Hematopoietic multipotent progenitor cell treated with erythropoietin and hydrocortisone succinate and interleukin-3 and kit ligand, for 15 days (in vitro differentiated cells): ENCODE results near the gene DNMT3B.
"Not testable (repeated sequence)": the region's sequence is repeated elsewhere in the genome, so short reads cannot be mapped to it uniquely, and the experiment has no call there.

Experiments used
- DNase-seq: peaks from one replicate; pipeline ENCODE4 v3.0.0-alpha.2; 2015; ENCODE audit warnings: low spot score

The DNMT3B gene

DNA sequence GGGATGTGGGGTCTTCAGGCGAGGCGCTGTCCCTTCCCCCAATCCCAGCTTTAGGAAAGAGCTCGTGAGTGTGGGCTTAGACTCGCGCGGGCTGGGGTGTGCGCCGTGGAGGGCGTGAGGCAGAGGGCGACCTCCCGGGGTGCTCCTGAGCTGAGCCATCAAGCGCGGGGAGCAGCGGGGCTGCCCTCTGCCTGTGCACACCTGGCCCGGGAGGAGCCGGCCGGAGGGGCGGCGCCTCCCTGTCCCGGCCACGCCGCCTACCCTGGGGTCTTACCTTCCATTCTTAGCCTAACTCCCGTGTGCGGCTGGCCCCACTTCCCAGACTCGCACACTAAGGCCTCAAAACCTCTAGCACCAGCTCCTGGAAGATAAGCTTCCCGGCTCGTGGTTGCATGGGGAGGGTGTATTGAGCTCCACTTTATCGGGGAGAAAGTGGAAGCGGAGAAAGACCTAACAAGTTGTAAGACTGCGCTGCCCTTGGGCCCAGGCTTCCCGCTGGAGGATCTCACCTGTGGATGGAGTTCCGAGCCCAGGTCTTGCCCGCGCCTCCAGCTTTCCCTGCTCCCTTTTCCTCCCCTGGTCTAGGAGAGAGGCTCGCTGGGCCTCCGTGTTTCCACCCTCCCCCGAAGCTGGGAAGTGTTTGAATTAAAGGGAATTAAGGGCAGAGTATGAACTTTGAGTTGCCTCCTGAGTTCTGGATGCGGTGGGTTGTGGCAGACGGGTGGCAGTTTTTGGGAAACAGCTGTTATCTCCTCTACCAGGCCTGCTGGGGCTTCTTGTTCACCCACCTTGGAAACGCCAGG is 1.2 kb downstream of the DNMT3B start:
- DNase-seq: no peak

DNA sequence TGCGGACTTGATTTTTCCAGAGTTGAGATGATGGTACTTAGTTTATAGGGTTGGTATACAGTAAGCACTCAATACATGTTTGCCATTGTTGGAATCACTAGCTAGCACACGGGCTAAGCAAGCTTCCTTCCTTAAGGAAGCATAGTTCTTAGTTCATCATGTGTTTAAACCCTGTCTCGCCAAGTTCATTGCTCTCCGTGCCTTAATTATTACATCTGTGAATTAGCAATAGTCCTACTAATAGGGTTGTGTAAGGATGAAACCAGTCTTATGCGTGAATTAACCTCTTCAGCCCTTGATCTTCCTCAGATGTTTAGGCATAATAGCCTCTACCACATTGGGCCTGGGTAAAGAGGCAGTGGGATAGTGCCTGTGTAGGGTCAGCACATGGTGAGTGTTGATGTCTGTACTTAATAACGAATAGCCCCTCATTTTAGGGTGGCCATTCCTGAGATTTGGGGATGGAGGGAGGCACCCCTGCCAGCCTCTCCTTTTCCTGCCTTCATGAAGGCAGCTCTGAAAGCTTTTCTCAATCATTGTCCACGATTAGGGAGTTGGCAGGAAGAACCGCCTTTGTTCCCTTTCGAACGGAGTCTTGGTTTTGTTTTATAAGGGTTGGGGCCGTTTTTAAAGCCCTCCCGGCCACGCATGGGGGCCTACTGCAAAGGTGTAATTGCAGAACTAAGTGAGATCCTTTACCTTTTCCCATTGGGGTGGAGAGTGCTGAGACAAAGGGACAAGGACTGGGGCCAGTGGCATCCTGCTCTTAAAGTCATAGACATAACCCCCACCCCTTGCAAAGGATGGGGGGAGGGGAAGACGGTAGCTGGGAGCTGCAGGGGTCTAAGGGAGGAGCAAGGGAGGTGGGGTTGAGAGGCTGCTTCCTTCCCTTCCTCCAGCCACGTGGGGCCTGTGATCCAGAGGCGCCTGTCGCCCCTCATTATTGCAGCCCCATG is 2.1 kb downstream of the DNMT3B start:
- DNase-seq: no peak

DNA sequence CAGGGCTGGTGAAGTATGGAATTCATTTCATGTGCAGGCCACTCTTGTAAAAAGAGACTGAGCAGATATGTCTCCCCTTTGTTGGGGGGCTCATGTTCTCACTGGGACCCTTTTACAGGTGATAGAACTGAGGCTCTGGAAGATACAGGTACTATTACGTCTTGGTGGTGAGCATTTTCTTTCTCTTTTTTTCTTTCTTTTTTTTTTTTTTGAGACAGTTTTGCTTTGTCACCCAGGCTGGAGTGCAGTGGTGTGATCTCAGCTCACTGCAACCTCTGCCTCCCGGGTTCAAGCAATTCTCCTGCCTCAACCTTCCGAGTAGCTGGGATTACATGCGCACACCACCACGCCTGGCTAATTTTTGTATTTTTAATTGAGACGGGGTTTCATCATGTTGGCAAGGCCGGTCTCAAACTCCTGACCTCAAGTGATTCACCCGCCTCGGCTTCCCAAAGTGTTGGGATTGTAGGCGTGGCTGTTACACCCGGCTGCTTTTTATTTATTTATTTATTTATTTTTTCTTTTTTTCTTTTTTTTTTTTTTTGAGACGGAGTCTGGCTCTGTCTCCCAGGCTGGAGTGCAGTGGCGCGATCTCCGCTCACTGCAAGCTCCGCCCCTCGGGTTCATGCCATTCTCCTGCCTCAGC is 3.2 kb downstream of the DNMT3B start:
- not testable (repeated sequence) for DNase-seq

DNA sequence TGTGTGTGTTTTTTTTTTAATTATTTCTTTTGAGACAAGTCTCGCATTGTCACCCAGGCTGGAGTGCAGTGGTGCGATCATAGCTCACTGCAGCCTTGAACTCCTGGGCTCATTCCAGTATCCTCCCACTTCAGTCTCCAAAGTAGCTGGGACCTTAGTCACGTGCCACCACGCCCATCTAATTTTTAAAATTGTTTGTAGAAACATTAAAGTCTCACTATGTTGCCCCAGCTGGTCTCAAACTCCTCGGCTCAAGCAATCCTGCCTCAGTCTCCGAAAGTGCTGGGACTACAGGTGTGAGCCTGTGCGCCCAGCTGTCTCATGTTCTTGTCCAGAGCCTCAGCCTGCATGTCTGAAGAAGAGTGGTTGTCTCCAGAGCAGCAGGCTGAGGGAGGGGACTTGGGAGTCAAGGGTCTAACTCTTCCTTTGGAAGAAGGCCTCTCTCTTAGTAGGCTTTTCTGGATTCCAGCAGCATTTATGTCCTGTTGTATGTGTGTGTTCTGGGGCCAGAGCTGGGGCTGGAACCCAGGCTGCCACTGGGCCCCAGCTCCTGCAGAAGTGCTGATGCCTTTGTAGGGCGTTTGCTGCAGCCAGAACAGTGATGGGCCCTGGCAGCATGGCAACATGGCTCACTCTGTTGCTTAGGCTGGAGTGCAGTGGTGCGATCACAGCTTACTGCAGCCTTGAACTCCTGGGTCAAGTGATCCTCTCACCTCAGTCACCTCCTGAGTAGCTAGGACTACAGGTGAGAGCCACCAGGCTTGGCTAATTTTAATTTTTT is 5.4 kb downstream of the DNMT3B start:
- DNase-seq: no peak

DNA sequence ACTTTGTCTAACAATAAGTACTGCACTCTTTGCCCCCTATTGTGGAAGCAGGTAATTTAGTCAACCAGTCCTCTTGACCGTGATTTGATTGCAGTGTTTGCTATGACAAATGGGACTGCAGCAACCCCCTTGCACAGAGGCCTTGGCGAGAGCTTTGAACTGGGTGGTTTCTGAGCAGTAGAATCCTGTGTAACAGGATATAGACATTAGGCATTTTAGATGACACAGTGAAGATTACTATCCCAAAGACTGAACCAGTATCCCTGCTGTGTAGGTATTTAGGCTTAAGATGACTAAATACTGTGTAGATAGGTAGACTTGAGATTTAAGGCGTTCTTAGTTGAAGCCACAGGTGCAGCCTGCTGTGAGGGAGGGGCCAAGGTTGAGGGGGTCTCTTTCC is 9.9 kb downstream of the DNMT3B start:
- DNase-seq: no peak

DNA sequence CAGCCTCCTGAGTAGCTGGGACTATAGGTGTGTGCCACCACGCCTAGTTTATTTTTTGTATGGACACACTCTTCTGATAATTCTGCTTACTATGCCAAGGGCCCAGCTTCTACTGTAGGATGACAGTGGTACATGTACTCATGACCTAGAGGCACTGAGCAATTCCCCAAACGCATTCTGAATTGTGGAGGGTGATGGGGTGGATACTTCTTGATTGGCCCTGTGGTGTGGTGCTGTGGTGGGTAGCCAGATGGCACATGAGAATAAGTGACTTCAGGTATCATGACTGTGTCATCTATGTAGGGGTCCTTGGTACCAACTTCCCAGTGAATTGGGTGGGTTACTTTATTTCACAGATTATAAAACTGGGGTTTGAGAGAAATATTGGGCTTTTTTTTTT is 11.0 kb downstream of the DNMT3B start:
- DNase-seq: no peak

DNA sequence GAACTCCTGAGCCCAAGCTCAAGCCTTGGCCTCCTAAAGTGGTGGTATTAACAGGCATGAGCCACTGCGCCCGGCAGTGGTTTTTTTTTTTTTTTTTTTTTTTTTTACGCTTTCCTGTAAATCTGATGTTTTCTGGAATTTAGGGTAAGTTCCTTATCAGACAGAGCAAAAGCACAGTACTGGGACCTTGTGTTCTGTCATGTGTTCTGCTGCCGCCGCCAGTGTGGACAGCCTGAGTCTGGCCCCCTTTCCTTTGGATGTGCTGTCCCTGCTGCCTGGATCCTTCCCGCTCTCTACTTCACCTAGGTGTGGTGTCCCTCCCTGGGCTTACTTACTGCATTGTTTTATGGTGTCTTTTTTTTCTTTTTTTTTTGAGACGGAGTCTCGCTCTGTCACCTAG is 11.7 kb downstream of the DNMT3B start:
- DNase-seq: no peak

DNA sequence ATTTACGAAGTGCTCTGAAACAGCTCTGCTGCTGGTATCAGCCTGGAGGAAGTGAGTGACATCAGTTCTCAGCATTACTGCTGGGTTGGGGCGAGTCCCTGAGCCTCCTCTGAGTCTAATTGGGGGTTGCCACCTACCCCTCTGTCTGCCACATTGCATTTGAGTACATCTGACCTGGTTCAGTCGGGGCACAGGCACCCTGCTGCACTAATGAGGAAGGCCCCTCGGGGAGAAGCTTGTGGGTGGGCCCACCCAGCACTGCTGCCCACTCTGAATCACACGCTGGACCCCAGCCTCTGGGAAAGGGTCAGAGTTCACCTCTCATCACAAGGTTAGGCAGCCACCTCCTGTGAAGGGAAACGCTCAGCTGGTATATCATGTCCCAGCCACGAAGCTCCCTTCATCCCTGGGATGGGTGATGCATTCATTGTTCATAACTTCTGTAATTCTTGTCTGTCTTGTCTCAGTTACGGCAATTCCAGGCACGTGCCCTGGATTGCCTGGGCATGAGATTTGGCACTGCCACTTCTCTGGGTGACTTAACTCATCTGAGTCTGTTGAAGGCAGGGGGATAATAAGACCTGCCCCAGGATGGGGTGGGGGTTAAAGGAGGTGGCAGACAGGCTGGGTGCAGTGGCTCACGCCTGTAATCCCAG is 13.3 kb downstream of the DNMT3B start:
- no peak for DNase-seq

DNA sequence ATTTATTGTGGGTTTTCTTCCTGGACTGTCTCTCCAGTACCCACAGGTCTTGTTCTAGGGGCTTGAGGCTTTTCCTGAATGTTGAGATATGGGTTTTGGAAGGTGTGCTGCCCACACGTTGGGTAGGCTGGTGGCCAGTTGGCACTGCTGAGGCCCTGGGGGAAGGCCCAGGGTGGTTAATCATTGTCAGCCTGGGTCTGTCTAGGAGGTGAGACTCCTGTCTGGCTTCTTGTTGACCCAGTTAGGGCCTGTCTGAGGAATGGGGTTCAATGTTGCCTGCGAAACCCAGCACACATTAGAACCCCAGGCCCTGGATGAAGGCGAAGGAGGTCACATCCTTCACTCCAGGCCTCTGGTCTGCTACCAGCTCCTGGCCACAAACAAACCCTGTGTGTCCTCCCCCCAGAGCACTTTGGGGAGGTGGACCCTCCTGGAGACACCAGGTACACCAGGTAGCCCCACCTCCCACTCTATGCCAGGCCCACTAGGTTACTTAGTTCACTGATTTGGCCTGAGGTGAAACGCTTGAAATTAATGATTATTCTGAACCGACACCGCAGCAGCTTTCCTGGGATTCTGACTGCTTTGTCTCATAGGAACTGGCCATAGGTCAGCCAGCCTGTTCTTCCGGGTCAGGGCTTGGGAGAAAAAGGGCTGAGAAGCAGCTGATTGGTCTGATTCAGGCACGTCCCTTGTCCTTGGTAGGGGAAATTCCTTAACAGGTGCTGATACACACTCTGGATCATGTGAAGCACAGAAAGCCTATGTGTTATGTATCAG is 15.2 kb downstream of the DNMT3B start:
- DNase-seq: no peak

DNA sequence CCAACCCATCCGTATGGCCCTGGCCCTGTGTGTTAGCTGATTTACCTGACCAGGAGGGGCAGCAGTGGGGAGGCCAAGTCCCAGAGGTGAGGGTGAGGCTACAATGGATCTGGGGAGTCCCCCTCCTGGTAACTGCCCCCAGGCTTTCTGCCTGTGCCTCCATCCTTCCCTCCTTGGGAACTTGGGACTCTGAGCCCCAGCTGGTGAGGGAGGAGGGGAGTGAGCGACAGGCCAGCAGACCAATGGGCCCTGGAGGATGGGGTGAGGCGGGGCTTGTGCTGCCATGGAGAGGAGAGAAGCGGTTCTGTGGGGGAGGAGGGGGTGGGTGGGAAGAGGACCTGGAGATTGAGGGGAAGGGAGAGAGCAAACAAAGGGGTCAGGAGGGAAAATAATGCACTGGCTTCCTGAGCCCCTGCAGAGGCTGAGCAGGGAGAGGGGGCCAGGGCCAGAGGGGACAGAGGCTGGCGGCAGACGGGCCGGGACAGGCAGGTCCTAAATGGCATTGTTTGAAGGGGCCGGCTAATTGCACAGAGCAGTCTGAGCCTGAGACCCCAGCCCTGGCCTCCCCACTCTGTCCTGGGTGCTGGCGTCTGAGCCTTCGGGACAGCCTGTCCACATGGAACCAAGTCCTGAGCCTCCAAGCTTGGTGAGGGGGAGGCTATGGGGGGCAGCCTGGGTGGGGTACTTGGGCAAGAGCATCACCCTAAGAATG is 17.5 kb downstream of the DNMT3B start:
- no peak for DNase-seq

DNA sequence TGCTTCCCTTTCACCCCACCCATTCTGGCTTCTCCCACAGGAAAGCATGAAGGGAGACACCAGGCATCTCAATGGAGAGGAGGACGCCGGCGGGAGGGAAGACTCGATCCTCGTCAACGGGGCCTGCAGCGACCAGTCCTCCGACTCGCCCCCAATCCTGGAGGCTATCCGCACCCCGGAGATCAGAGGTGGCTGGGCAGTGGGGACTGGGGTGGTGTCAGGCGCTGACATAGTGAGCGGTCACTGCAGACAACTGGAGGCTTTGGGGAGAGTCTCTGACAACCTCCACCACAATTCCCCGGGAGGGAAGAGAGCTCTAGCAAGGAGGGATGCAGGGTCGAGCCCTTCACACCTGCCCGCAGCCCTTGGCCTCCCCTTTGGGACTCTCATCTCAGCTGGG is 18.1 kb downstream of the DNMT3B start:
- no peak for DNase-seq

DNA sequence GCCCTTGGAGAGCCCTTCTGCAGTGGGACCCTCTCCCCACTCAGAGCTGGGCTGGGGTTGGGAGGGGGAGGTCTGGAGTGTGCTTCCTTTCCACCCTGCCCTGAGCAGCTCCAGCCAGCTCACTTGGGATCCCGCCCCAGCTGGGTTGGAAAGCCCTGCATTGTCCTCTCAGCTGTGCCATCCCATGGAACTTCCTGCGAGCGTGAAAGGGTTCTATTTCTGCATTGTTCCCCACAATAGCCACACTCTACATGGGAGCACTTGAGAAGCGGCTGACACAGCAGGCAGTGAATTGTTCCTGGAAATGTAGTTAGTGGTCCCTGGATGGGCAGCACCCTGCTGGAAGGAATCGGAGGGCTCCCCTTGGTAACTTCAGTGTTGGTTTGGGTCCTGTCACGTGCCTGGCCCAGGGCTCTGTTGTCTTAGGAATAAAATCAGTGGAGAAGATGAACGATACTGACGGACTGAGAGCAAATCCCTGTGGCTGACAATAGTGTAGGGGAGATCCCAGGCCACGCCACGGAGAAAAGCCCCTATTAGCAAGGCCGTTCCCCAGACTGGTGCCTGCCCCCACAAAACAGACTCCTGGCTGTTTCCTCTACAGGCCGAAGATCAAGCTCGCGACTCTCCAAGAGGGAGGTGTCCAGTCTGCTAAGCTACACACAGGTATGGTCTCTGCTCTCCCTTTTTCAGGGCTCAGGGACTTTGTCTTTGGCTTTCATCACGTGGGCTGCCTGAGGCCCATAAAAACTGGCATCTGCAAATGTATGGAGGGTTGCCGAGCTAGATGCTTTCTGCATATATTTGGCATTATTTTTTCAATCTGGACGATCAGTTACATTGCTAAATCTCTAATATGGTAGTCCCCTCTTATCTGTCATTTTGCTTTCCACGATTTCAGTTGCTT is 18.8 kb downstream of the DNMT3B start:
- DNase-seq: no peak

DNA sequence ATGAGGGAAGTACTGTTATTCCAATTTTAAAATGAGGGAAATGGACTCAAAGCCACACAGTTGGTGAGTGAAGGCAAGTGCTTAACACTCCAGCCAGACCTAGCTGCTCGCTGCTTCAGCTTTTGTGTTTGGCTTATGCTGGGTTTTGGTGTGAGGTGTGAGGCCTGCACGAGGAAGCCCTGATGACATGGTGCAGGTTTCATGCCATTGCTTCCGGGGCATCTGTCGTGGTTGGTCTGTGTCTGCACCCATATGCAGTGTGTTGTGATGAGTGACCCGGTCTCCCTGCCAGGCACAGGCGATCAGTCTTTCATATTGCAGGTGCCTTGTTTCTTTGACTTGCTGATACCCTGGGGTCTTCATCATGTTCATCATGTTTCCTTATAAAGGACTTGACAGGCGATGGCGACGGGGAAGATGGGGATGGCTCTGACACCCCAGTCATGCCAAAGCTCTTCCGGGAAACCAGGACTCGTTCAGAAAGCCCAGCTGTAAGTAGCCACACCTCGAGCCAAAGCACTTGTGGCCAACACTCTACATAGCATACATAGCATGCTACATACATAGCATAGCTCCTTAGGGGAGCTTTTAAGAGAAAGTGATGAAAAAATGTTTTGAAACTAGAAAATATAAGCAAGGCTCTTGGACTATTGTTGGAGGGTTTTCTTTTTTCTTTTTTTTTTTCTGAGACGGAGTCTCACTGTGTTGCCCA is 22.3 kb downstream of the DNMT3B start:
- no peak for DNase-seq

DNA sequence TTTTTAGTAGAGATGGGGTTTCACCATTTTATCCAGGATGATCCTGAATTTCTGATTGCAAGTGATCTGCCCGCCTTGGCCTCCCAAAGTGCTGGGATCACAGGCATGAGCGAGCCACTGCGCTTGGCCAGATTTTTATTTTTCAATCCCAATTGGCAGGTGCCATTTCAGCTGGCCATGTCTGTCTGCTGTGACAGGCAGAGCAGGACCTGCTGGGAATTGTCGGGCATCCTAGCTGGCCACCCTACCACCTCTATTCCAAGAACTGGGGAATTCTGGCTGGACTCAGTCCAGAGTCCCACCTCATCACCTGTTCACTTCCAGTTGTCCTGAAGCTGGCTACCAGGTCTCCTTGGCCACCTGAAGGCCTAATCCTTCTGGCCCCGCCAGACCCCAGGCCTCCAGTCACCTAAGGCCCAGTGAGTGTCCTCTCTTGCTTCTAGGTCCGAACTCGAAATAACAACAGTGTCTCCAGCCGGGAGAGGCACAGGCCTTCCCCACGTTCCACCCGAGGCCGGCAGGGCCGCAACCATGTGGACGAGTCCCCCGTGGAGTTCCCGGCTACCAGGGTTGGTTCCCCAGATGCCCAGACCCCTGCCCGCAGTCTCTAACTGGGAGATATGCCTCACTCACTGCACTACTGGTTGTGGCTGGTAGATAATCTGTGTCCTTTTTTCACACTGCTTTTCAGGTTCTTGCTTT is 24.0 kb downstream of the DNMT3B start:
- no peak for DNase-seq

DNA sequence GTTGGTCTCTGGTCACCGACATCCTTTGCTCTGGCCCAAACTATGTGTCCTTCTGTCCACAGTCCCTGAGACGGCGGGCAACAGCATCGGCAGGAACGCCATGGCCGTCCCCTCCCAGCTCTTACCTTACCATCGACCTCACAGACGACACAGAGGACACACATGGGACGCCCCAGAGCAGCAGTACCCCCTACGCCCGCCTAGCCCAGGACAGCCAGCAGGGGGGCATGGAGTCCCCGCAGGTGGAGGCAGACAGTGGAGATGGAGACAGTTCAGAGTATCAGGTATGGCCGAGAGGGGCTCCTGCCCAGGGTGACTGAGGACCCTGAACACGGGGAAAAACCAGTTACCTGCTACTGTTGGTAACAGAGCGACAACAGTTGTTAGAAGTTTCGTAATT is 25.0 kb downstream of the DNMT3B start:
- no peak for DNase-seq

DNA sequence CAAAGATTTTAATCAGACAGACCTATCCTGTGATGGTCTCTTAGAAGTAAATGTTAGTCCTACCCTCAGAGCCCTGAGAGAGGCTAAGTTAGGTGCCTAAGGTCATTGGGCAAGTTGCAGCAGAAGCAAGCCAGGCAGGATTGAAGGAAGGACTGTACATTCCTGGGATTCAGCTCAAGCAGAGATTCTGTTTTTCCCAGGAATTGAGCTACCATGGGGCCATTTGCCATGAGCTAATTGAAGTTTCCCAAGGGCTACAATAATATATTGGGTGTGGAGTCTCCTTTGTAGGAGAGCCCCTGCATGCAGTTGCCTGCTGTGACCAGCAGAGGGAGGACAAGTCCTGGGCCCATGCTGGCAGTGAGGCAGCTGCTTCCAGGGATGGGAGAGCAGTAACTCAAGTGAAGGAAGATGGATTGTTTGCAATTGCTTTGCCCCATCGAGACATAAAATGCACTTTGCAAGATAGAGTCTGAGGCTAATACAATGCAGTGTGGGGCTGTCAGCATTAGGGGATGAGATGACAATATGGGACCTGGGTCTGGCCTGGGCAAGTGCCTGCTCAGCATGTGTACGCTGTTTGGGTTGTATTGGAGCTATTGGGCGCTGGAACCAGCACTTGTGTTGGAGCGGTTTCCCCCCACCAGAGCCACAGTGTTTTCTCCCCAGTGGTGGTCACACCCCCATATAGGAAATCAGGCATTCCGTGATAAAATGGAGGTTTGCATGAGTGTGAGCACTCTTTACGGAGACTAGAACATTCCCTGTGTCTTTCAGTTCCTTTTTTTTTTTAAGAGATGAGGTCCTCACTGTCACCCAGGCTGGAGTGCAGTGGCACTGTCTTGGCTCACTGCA is 27.9 kb downstream of the DNMT3B start:
- peak; percentile 76 for DNase-seq

DNA sequence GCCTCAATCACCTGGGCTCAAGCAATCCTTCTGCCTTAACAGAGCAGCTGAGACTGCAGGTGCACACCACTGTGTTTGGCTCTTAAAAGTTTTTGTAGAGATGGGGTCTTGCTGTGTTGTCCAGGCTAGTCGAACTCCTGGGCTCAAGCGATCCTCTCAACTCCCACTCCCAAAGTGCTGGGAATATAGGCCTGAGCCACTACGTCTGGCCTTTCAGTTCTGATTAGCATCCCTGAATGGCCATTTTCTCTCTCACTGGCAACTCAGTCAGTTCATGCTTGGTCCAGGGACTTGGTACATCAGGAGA is 28.5 kb downstream of the DNMT3B start:
- no peak for DNase-seq
